Stimulated activated CD4-positive, alpha-beta T cell treated with anti-CD3 and anti-CD28 coated beads, Interleukin-12 subunit alpha, Interleukin-12 subunit beta, amount 100 ng/mL, for 48 hours (primary cell): ENCODE measurements around the gene SLC25A22.

Experiments
- DNase-seq, 3 donors: peaks; one replicate each; pipeline ENCODE4 v3.0.0-alpha.2; 2020; ENCODE audit warnings: low read depth in 2 of 3, low spot score in 1 of 3

The SLC25A22 gene

DNA sequence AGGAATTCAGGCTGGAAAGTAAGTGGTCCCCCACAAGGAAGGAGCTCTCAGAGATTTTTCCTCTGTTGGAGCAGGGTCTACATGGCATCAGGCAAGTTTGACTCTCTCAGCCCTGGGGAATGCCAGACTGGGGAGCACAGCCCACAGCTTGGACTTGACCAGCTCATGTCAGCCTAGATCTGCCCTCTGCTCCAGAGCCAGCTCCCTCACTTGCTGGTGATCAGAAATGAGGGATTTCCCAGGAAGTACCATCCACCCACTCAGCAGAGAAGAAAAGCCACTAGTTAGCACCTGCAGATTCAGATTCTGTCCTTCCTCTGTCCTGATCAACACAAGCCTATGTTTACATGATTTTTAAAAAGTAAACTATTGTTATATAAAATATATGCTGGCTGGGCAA is 37.8 kb downstream of the SLC25A22 start:
- DNase-seq: no peak

- DNase-seq: no peak
These were observed 48.4 kb downstream of the SLC25A22 start for GRCh38 chr11:749731-750130.

DNA sequence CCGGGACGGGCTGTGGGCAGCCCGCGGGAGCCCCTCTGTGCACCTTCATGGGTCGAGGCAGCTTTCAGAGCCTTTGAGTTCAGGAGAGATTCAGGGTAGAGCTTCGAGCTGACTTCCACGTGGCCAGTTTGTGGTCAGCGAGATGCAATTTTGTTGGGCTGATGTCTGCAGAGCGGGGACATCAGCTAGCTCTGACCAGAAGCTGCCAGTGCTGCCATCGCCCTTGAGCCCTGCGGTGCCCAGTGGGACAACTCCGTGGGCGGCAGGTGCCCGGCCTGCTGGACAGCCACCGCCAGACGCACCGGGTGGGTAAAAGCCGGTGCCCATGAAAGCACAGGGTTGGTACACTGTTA is 50.1 kb downstream of the SLC25A22 start:
- no peak for DNase-seq

DNA sequence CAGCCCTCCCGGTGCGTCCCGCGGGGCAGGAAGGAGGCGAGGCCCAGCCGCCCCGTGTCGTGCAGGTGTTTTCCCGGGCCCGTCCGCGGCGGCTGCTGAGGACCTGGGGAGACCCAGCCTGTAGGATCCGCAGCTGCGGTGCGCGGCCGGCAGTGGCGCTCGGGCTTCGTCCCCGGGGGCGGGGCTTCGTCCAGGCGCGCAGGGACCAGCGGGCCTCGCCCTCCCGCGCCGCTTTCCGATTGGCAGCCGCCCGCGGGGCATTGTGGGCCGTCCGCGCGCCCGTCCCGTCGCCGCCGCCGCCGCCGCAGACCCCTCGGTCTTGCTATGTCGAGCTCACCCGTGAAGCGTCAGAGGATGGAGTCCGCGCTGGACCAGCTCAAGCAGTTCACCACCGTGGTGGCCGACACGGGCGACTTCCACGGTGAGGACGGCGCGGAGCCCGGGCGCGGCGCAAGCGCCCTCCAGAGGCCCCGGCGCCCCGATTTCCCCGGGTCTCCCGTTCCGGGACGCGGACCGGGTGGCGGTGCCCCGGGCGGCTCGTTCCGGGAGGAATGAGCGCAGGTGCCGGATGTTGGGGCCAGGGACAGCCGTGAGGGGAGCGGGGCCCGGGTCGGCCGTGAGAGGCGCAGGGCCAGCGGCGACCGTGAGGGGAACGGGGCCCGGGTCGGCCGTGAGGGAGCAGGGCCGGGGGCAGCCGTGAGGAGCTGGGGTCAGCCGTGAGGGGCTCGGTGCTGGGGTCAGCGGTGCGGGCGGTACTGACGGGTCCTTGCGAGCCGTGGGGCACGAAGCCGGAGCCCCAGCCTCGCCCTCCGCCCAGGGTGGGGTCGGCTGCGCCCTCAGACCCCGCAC is 50.7 kb downstream of the SLC25A22 start, which contains the start of gene TALDO1:
TALDO1 (plus strand) TSS at position 307 of the 849 bp plus-strand sequence; CDS start at position 325, 18 bp downstream.
- peak; percentile 78 to 91 (median 79) for DNase-seq

DNA sequence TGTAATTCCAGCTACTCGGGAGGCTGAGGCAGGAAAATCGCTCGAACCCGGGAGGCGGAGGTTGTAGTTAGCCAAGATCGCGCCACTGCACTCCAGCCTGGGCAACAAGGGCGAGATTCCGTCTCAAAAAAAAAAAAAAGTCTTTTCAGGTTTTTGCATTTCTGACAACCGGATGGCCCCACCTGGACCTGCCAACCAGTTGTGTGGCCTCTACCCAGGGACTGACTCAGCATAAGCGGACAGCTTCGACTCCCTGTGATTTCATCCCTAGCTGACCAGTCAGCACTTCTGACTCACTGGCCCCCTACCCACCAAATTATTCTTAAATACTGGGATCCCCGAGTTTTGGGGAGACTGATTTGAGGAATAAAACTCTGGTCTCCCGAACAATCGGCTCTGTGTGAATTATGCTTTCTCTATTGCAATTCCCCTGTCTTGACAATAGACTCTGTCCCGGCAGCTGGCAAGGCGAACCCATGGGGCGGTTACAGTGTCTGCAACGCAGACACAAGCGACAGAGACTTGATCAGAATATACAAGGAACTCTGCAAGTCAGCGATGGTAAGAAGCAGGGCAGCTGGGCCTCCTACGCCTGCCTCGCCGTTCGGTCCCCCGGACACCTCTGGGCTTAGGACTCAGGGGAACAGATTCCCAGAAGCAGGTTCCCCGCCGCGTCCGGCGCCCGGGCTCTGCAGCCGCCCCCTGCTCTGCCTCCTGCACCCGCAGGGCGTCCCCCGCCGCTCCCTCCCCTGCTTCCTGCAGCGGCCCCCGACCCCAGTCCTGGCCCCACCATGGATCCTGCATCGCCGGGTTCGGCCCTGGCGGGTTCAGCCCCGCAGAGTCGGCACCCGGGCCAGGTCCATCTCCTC is 51.6 kb downstream of the SLC25A22 start:
- DNase-seq: no peak

DNA sequence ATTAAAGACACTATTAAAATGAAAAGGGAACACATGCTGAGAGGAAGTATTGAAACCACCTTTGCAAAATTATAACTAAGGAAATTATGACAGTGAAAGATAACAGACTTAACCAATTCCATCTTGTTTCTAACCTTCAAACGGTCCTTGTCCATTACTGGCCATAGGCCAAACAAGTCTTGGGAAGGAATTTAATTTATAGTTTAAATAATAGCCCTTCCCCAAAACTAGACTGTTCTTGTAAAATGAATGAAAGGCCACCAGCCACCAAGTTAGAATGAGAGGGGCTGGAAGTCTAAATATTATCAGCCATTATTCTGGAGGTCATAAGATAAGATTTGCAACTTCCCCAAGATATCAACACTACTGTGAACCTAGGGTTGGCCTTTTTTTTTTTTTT is 52.7 kb downstream of the SLC25A22 start:
- no peak for DNase-seq

GRCh38 chr11:742571-743201 is 55.4 kb downstream of the SLC25A22 start:
- DNase-seq: no peak

DNA sequence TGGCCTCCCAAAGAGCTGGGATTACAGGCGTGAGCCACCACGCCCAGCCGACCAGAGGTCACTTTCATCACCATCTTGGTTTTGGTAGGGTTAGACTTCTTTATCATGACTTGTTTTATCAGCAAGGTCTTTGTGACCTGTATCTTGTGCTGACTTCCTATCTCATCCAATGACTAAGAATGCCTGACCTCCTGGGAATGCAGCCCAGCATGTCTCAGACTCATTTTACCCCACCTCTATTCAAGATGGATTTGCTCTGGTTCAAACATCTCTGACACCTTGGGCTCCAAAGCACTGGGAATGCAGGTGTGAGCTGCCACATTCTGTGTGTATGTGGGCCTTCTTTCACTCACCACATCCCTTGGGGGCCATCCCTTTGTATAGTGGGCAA is 55.9 kb downstream of the SLC25A22 start:
- DNase-seq: no peak
